Hematopoietic multipotent progenitor cell treated with erythropoietin and hydrocortisone succinate and interleukin-3 and kit ligand, for 17 days (in vitro differentiated cells): Measurements from ENCODE around the gene FHL1.
"Not testable (repeated sequence)": the region's sequence is repeated elsewhere in the genome, so short reads cannot be mapped to it uniquely, and the experiment has no call there.

Experiments used
- DNase-seq: peaks from one replicate; pipeline ENCODE4 v3.0.0-alpha.2; 2015; ENCODE audit warnings: low spot score

Gene FHL1

GRCh38 chrX:136146614-136147314 lies 569 bp upstream of the FHL1 start:
- no peak for DNase-seq

GRCh38 chrX:136147976-136148375 lies 643 bp downstream of the FHL1 start:
- no peak for DNase-seq

- no peak for DNase-seq
These were observed 1.1 kb downstream of the FHL1 start for GRCh38 chrX:136148391-136148790.

- no peak for DNase-seq
These were observed 7.7 kb downstream of the FHL1 start for GRCh38 chrX:136154998-136155397.

- DNase-seq, result no peak
These were observed 9.3 kb downstream of the FHL1 start for GRCh38 chrX:136156560-136157117.

GRCh38 chrX:136157187-136157586 lies 9.9 kb downstream of the FHL1 start:
- no peak for DNase-seq

GRCh38 chrX:136158685-136159084 lies 11.4 kb downstream of the FHL1 start:
- DNase-seq, result no peak

- no peak for DNase-seq
These were observed 12.3 kb downstream of the FHL1 start for GRCh38 chrX:136159611-136160025.

GRCh38 chrX:136162827-136163570 lies 15.7 kb downstream of the FHL1 start:
- no peak for DNase-seq

GRCh38 chrX:136163689-136164088 lies 16.4 kb downstream of the FHL1 start:
- DNase-seq, result no peak

- DNase-seq, result no peak
These were observed 18.1 kb downstream of the FHL1 start for GRCh38 chrX:136165406-136165805.

- no peak for DNase-seq
These were observed 19.0 kb downstream of the FHL1 start for GRCh38 chrX:136166221-136166855.

GRCh38 chrX:136167989-136168388 lies 20.7 kb downstream of the FHL1 start:
- DNase-seq, result not testable (repeated sequence)

GRCh38 chrX:136168929-136169735 lies 21.8 kb downstream of the FHL1 start:
- DNase-seq, result no peak

GRCh38 chrX:136170139-136170800 lies 22.9 kb downstream of the FHL1 start:
- no peak for DNase-seq

GRCh38 chrX:136171420-136171819 lies 24.1 kb downstream of the FHL1 start:
- no peak for DNase-seq

- no peak for DNase-seq
These were observed 29.1 kb downstream of the FHL1 start for GRCh38 chrX:136176399-136176825.

GRCh38 chrX:136179133-136179532 lies 31.8 kb downstream of the FHL1 start:
- DNase-seq, result no peak

GRCh38 chrX:136182414-136182813 lies 35.1 kb downstream of the FHL1 start:
- no peak for DNase-seq

GRCh38 chrX:136183172-136183571 lies 35.8 kb downstream of the FHL1 start:
- no peak for DNase-seq

- no peak for DNase-seq
These were observed 36.6 kb downstream of the FHL1 start for GRCh38 chrX:136183917-136184316.
